Measurements from ENCODE around the gene COX5A.

Gene COX5A

GRCh38 chr15:74884428-74885223, 53.2 kb downstream of the COX5A start:
- no peak overlapping the region for H3K4me3 ChIP-seq
- no peak overlapping the region for H3K27ac ChIP-seq
- no peak for DNase-seq (ENCODE audit: low spot score)
- no peak for TF ChIP-seq CTCF (IDR thresholded peaks at IDR 0.05)

GRCh38 chr15:74882528-74882927, 55.3 kb downstream of the COX5A start:
- H3K4me3 ChIP-seq = no peak overlapping the region
- no peak for TF ChIP-seq CTCF (IDR thresholded peaks at IDR 0.05)
- DNase-seq (ENCODE audit: low spot score) = no peak
- H3K27ac ChIP-seq = no peak overlapping the region

GRCh38 chr15:74878273-74878672, 59.6 kb downstream of the COX5A start:
- Histone ChIP-seq H3K4me3 (no peak overlapping the region), H3K27ac (no peak overlapping the region)
- no peak for TF ChIP-seq CTCF (IDR thresholded peaks at IDR 0.05)
- DNase-seq (ENCODE audit: low spot score) = no peak

GRCh38 chr15:74873756-74874424, 64.0 kb downstream of the COX5A start:
- Histone ChIP-seq H3K27ac (peak overlapping the region; percentile 75 to 88), H3K4me3 (peak overlapping the region; percentile 74)
- TF ChIP-seq CTCF (IDR thresholded peaks at IDR 0.05) = no peak
- peak; percentile 78 for DNase-seq (ENCODE audit: low spot score)

GRCh38 chr15:74873036-74873755, 64.7 kb downstream of the COX5A start, which contains the start of gene SCAMP2:
SCAMP2 (minus strand) TSS chr15:74873365; CDS start chr15:74873255, 110 bp downstream.
- no peak for TF ChIP-seq CTCF (IDR thresholded peaks at IDR 0.05)
- peak within 1 kb of the TSS; percentile 74 for H3K4me3 ChIP-seq
- peak; percentile 97 for DNase-seq (ENCODE audit: low spot score)
- H3K27ac ChIP-seq = peak within 1 kb of the TSS; percentile 75 to 88

GRCh38 chr15:74872702-74873035, 65.2 kb downstream of the COX5A start:
- no peak for DNase-seq (ENCODE audit: low spot score)
- no peak for TF ChIP-seq CTCF (IDR thresholded peaks at IDR 0.05)
- H3K4me3 ChIP-seq = peak overlapping the region; percentile 74
- H3K27ac ChIP-seq = peak overlapping the region; percentile 75 to 88

Measured in coronary artery (tissue), 2 donors.